ENCODE results near the gene AAGAB.

The AAGAB gene

GRCh38 chr15:67187351-67187854, 67.1 kb downstream of the AAGAB start:
- no peak overlapping the region for H3K4me3 ChIP-seq (ENCODE audit: low read depth, low read length)
- TF ChIP-seq, protein P1, sequence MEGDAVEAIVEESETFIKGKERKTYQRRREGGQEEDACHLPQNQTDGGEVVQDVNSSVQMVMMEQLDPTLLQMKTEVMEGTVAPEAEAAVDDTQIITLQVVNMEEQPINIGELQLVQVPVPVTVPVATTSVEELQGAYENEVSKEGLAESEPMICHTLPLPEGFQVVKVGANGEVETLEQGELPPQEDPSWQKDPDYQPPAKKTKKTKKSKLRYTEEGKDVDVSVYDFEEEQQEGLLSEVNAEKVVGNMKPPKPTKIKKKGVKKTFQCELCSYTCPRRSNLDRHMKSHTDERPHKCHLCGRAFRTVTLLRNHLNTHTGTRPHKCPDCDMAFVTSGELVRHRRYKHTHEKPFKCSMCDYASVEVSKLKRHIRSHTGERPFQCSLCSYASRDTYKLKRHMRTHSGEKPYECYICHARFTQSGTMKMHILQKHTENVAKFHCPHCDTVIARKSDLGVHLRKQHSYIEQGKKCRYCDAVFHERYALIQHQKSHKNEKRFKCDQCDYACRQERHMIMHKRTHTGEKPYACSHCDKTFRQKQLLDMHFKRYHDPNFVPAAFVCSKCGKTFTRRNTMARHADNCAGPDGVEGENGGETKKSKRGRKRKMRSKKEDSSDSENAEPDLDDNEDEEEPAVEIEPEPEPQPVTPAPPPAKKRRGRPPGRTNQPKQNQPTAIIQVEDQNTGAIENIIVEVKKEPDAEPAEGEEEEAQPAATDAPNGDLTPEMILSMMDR (IDR thresholded peaks at IDR 0.05; ENCODE audit: borderline replicate concordance, insufficient read depth, low read depth, low read length), result no peak

DNA sequence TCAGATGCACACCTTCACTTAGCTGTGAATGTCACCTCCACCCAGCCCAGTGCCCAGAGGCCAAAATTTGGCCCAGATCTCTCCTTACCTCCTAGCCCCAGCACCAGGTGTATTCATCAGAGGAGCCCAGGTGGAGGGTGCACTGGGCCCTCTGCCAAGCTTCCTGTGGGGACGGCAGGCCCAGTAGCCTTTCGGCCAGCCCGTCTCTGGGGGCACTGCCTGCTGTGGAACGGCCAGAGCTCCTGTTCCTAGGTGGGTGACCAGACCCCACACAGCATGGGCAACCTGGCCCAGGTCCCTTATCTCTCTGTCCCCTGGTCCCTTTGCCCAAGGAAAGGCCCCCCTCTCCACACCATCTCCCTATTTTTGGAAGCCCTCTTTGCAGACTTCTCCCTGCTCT, 67.8 kb downstream of the AAGAB start:
- TF ChIP-seq, protein P1 (IDR thresholded peaks at IDR 0.05; ENCODE audit: borderline replicate concordance, insufficient read depth, low read depth, low read length), result no peak
- H3K4me3 ChIP-seq (ENCODE audit: low read depth, low read length), result no peak overlapping the region

- TF ChIP-seq, protein P1 (IDR thresholded peaks at IDR 0.05; ENCODE audit: borderline replicate concordance, insufficient read depth, low read depth, low read length), result no peak
These were observed 68.2 kb downstream of the AAGAB start for GRCh38 chr15:67186226-67186649.

GRCh38 chr15:67185621-67186225, 68.7 kb downstream of the AAGAB start:
- TF ChIP-seq, protein P1 (IDR thresholded peaks at IDR 0.05; ENCODE audit: borderline replicate concordance, insufficient read depth, low read depth, low read length), result no peak
- no peak overlapping the region for H3K4me3 ChIP-seq (ENCODE audit: low read depth, low read length)

More at GRCh38 chr15:67186226-67186649, 68.2 kb downstream of the AAGAB start:
- no peak overlapping the region for H3K4me3 ChIP-seq (ENCODE audit: low read depth, low read length)

- H3K4me3 ChIP-seq (ENCODE audit: low read depth, low read length), result no peak overlapping the region
- TF ChIP-seq, protein P1 (IDR thresholded peaks at IDR 0.05; ENCODE audit: borderline replicate concordance, insufficient read depth, low read depth, low read length), result no peak
These were observed 69.4 kb downstream of the AAGAB start for GRCh38 chr15:67185051-67185450.

DNA sequence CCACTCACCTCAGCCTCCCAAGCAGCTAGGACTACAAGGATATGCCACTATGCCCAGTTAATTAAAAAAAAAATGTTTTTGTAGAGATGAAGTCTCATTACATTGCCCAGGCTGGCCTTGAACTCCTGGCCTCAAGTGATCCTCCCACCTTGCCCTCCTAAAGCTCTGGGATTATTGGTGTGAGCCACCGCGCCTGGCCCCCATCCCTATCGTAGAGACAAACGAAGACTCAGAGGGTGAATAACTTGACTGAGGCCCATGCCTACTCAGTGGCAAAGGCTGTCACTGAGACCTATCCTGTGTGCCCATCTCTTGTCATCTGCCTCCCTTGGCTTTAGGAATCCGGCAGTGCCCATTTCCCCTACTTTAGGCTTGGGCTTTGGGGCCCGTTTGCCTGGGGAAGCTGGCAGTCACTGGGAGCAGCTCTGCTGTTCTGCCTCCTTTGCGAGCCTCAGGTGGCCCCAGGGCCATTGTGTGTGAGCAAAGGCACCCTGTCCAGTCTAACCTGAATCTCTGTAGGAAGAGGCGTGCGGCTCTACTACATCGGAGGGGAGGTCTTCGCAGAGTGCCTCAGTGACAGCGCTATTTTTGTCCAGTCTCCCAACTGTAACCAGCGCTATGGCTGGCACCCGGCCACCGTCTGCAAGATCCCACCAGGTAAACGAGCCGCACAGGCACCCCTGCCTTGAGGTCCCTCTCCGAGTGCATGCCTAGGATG, 70.1 kb downstream of the AAGAB start:
- TF ChIP-seq, protein P1 (IDR thresholded peaks at IDR 0.05; ENCODE audit: borderline replicate concordance, insufficient read depth, low read depth, low read length), result no peak
- no peak overlapping the region for H3K4me3 ChIP-seq (ENCODE audit: low read depth, low read length)

All from GM12875 (cell line).